HFFc6 (cell line): Measurements from ENCODE around the gene CUL3. TPM values are rescaled to one million over a fixed set of nuclear protein-coding genes. Genes with fewer than 3 reads are reported as not detected.

Experiments
- DNase-seq: peaks from one replicate; pipeline ENCODE4 v3.0.0-alpha.2; 2018
- H3K27ac Mint-ChIP-seq: 2 replicates; pipeline ENCODE4 v1.8.0; 2020; ENCODE audit warnings: mild to moderate bottlenecking, mixed read lengths
- H3K27me3 Mint-ChIP-seq: 2 replicates; pipeline ENCODE4 v1.8.0; 2021; ENCODE audit warnings: mild to moderate bottlenecking, moderate library complexity, mixed read lengths; ENCODE audit not compliant: insufficient read depth
- H3K36me3 Mint-ChIP-seq: 2 replicates; pipeline ENCODE4 v1.8.0; 2021; ENCODE audit warnings: low read depth, mixed read lengths
- H3K4me1 Mint-ChIP-seq: 2 replicates; pipeline ENCODE4 v1.8.0; 2020; ENCODE audit warnings: low read depth, mixed read lengths
- H3K4me3 Mint-ChIP-seq: 2 replicates; pipeline ENCODE4 v1.8.0; 2020; ENCODE audit warnings: mild to moderate bottlenecking, moderate library complexity, mixed read lengths
- H3K9me3 Mint-ChIP-seq: 2 replicates; pipeline ENCODE4 v1.8.0; 2020; ENCODE audit warnings: mild to moderate bottlenecking, mixed read lengths
- total RNA-seq, 6 experiments: library from RNA; stranded (reverse); fragmentation: NEBNext Ultra II Directional; extraction: Animal tissue kit (Norgen Biotek cat#: 25700); gene quantifications; 2 replicates in 1 of 6; 3 replicates in 5 of 6; pipeline ENCODE4 v1.2.3, GENCODE V29; 2021
- TF ChIP-seq, protein P1 (sequence below): fragments of 200-600 bp; sonication (generic); IDR thresholded peaks from 2 replicates; pipeline ENCODE4 v1.5.0; 2021; ENCODE audit warnings: antibody characterized with exemption, mild to moderate bottlenecking

Gene CUL3
- total RNA-seq, 6 experiments from 2014 or later, result 76.9 to 88.4 (median 83.3) TPM

DNA sequence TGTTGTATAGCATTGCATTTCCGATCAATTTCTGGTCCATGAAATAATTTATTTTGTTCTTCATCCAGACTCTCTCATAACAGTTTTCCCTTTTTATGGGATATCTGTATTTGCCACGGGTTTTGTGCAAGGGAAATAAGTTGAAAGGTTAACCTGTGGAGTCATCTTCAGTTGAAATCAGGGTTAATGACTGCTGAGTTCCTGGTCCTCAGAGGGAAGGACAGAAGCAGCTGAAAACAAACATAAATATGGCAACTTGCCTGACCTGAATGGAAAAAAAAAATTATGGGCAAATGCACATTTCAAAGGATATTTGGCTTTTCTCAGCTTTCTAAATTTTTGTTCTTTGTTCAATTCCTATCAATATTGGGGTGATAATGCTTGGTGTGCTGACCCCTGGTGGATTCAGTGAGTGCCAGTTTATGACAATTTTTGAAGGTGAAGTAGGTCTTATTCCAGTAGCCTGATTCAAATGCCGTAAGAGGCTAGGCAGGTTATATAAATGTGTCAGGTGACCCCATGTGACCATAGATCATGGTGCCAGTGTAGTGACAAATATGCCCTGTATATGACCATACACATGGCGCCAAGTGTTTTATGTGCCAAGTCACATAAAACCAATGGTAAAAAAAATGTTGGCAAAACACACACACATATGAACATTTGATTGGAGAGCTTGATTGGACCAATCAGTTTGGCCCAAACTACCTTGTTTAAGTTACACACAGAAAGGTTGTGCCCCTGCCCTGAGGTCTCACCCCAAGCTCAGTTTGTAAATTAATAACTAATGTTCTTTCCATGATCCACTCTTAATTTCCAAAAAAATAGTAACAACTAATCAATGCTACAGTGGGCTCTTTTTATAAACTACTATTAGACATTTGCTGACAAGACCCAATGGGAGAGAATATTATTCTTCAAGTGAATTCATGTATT lies 135.7 kb downstream of the CUL3 start:
- TF ChIP-seq, protein P1, sequence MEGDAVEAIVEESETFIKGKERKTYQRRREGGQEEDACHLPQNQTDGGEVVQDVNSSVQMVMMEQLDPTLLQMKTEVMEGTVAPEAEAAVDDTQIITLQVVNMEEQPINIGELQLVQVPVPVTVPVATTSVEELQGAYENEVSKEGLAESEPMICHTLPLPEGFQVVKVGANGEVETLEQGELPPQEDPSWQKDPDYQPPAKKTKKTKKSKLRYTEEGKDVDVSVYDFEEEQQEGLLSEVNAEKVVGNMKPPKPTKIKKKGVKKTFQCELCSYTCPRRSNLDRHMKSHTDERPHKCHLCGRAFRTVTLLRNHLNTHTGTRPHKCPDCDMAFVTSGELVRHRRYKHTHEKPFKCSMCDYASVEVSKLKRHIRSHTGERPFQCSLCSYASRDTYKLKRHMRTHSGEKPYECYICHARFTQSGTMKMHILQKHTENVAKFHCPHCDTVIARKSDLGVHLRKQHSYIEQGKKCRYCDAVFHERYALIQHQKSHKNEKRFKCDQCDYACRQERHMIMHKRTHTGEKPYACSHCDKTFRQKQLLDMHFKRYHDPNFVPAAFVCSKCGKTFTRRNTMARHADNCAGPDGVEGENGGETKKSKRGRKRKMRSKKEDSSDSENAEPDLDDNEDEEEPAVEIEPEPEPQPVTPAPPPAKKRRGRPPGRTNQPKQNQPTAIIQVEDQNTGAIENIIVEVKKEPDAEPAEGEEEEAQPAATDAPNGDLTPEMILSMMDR, result peak; percentile 84
- Mint-ChIP-seq H3K36me3 (no peaks in the 10 kb centered on the region), H3K4me3 (no peak overlapping the region), H3K4me1 (no peaks in the 10 kb centered on the region), H3K9me3 (no peaks in the 10 kb centered on the region), H3K27me3 (peaks cover 12% of the 10 kb centered on the region; the same call in 1 of the 2 replicates), H3K27ac (no peak overlapping the region)
- no peak for DNase-seq

DNA sequence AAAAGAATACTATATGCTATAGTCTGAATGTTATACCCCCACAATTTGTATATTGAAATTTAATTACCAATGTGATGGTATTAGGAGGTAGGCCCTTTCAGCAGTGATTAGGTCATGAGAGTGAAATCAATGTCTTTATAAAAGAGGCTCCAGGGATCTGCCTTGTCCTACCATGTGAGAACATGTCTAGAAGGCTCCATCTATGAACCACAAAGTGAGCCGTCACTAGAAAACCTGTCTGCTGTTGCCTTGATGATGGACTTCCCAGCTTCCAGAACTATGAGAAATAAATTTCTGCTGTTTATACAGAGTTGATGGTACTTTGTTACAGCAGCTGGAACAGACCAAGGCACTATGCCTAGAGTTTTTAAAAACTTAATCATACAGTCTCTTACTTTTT lies 136.9 kb downstream of the CUL3 start:
- TF ChIP-seq, protein P1, result no peak
- Mint-ChIP-seq H3K4me1 (peaks cover 7% of the 10 kb centered on the region; the same call in 1 of the 2 replicates), H3K27me3 (peaks cover 21% of the 10 kb centered on the region), H3K9me3 (no peaks in the 10 kb centered on the region), H3K27ac (no peak overlapping the region), H3K36me3 (no peaks in the 10 kb centered on the region), H3K4me3 (no peak overlapping the region)
- DNase-seq, result no peak

DNA sequence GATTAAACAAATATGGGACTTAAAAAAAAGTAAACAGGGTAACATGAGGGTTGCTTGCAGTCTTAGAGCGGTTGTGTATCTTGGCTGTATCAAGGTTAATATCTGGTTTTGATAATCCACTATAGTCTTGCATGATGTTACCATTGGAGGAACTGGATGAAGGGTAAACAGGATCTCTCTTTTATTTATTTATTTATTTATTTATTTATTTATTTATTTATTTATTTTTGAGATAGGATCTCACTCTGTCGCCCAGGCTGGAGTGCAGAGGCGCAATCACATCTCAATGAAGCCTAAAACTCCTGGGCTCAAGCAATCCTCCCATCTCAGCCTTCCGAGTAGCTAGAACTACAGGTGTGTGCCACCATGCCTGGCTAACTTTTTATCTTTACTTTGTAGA lies 140.4 kb downstream of the CUL3 start:
- no peak overlapping the region for H3K27ac Mint-ChIP-seq
- no peaks in the 10 kb centered on the region for H3K36me3 Mint-ChIP-seq
- TF ChIP-seq, protein P1, result no peak
- DNase-seq, result no peak
- H3K4me3 Mint-ChIP-seq, result no peak overlapping the region
- H3K4me1 Mint-ChIP-seq, result peaks cover 15% of the 10 kb centered on the region; the same call in 1 of the 2 replicates
- no peaks in the 10 kb centered on the region for H3K9me3 Mint-ChIP-seq
- H3K27me3 Mint-ChIP-seq, result peaks cover 26% of the 10 kb centered on the region

DNA sequence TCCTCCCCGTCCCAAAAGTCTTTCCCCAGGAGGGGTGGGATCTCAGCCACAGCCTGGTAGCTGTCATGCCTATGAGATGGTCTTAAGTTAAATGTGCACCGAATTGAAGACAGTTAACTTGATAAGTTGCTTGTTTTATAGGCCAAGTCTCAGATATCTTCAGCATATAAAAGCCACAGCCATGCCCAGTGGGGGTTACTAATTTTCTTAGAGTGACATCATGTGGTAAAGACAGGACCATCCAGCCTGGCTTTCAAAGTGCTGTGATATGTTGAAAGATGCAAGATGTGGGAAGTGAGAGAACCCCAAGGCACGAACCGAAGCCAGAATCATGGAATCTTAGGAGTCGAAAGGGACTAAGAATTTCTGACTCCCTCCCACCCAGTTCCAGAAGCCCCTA lies 141.1 kb downstream of the CUL3 start:
- TF ChIP-seq, protein P1, result no peak
- Mint-ChIP-seq H3K27me3 (peaks cover 26% of the 10 kb centered on the region), H3K4me3 (no peak overlapping the region), H3K4me1 (peaks cover 15% of the 10 kb centered on the region; the same call in 1 of the 2 replicates), H3K9me3 (no peaks in the 10 kb centered on the region), H3K36me3 (no peaks in the 10 kb centered on the region), H3K27ac (no peak overlapping the region)
- no peak for DNase-seq

DNA sequence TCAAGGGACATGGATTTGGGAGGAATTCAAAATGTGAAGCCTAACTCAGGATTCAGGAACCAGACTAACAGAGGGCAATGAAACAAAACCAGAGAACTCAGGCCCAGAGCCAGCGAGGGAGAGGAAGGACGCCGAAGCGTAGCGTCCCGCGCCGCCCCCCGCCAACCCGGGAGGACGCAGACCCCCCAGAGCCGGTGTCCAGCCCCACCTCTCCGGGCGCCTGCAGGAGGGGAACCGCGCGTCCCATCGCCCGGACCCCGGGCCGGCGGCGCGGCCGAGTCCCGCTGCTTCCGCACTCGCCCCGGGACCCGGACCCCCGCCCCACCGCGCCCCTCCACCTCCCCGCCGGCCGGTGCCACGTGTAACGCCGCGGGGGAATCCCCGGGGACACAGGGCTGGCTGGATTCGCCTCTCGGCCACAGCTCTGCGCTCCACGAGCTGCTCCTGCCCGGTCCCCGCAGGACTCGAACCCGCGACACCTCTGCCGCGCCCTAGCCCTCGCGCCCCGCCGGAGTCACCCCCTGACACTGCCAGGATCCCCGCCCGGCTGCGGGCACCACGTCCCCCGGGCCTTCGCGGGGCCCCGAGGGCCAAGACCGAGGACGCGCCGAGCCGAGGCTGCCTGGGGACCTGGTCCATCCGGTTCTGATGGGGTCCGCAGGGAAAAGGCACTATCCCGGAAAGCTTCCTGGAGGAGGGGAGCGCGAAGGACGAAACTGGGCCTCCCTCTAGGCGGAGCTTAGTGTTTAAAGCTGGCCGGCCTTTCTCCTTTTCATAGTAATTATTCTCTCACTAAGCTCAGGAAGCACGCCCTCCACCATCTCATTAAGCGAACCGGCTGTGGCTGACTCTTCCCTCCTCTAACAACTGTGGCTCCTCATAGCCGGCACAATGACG lies 142.8 kb downstream of the CUL3 start:
- Mint-ChIP-seq H3K36me3 (no peaks in the 10 kb centered on the region), H3K4me3 (peak overlapping the region; percentile 74), H3K27me3 (peaks cover 29% of the 10 kb centered on the region), H3K9me3 (no peaks in the 10 kb centered on the region), H3K27ac (no peak overlapping the region; the same call in 1 of the 2 replicates), H3K4me1 (peaks cover 15% of the 10 kb centered on the region; the same call in 1 of the 2 replicates)
- TF ChIP-seq, protein P1, result no peak
- DNase-seq, result peak; percentile 3
